HG03103 (cell line): ENCODE data around the gene SHROOM2.
"Not testable (repeated sequence)": the region's sequence is repeated elsewhere in the genome, so short reads cannot be mapped to it uniquely, and the experiment has no call there.

Experiments
- ATAC-seq: cut with Tn5 transposase; IDR thresholded peaks from one replicate; pipeline ENCODE4 v1.9.1; 2021; ENCODE audit warnings: low read depth; ENCODE audit not compliant: unreplicated experiment

The SHROOM2 gene, protein sequence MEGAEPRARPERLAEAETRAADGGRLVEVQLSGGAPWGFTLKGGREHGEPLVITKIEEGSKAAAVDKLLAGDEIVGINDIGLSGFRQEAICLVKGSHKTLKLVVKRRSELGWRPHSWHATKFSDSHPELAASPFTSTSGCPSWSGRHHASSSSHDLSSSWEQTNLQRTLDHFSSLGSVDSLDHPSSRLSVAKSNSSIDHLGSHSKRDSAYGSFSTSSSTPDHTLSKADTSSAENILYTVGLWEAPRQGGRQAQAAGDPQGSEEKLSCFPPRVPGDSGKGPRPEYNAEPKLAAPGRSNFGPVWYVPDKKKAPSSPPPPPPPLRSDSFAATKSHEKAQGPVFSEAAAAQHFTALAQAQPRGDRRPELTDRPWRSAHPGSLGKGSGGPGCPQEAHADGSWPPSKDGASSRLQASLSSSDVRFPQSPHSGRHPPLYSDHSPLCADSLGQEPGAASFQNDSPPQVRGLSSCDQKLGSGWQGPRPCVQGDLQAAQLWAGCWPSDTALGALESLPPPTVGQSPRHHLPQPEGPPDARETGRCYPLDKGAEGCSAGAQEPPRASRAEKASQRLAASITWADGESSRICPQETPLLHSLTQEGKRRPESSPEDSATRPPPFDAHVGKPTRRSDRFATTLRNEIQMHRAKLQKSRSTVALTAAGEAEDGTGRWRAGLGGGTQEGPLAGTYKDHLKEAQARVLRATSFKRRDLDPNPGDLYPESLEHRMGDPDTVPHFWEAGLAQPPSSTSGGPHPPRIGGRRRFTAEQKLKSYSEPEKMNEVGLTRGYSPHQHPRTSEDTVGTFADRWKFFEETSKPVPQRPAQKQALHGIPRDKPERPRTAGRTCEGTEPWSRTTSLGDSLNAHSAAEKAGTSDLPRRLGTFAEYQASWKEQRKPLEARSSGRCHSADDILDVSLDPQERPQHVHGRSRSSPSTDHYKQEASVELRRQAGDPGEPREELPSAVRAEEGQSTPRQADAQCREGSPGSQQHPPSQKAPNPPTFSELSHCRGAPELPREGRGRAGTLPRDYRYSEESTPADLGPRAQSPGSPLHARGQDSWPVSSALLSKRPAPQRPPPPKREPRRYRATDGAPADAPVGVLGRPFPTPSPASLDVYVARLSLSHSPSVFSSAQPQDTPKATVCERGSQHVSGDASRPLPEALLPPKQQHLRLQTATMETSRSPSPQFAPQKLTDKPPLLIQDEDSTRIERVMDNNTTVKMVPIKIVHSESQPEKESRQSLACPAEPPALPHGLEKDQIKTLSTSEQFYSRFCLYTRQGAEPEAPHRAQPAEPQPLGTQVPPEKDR (N-terminal part only)

DNA sequence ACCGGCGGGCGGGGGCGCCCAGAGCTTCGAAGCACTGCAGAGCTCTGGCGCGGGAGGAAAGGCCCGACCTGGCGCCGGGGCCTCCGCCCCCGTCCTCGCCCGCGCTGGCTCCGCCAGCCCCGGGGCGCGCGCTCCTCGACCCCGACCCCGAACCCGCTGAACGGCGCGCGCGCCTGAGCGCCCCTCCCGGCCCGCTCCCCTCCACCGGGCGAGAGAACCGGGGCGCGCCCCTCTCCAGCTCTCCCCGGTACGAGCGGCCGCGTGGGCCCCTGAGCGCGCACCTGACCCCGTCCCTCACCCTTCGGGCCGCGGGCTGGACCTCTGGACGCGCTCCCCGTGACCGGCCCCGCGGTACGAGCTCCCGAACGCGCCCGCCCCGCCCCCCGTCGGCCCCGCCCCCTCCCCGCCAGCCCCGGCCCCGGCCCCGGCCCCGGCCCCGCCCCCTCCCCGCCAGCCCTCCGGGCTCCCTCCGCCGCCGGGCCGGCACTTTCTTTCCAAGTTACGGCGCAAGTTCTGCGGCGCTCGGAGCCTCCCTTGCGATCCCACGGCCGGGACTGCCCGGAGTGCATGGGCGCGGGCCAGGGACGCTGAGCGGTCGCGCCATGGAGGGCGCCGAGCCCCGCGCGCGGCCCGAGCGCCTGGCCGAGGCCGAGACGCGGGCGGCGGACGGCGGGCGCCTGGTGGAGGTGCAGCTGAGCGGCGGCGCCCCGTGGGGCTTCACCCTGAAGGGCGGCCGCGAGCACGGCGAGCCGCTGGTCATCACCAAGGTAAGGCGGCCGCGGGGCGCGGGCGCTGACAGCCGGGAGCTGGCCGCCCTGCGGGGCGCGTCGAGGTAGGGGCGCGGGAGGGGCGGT, at the start of gene SHROOM2:
SHROOM2 (plus strand) TSS at position 486 of the 854 bp plus-strand sequence; CDS start at position 603, 117 bp downstream.
- no peak for ATAC-seq

DNA sequence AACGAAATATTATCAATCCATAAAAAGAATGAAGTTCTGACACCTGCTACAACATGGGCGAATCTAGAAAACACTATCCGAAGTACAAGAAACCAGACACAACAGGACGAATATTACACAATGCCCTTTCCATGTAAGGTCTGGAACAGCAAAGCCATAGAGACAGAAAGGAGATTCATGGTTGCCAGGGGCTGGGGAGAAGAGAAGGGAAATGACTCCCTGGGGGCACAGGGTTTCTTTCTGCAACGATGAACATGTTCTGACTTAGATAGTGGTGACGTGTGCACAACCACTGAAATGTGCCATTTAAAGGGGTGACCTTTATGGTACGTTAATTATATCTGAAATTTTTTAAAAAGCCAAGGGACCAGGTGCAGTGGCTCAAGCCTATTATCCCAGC, 48.9 kb upstream of the SHROOM2 start:
- ATAC-seq = no peak

DNA sequence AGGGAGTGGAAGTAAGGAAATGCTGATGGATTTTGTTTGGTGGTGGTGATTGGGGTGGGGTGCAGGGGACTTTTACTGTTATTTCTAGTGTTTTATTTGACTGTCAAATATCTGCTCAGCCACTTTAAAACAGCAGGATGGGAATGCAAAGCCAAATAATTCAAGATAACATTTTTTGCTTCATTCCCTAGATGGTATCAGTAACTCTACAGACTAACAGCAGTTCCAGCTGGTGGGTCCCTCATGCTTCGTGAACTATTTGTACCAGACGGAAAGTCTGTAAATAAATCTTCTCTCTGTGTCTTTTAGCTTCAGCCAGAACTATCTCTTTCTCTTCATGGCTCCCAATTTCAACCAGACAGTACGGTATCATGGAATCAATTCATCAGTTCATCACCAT, 48.1 kb upstream of the SHROOM2 start:
- no peak for ATAC-seq

DNA sequence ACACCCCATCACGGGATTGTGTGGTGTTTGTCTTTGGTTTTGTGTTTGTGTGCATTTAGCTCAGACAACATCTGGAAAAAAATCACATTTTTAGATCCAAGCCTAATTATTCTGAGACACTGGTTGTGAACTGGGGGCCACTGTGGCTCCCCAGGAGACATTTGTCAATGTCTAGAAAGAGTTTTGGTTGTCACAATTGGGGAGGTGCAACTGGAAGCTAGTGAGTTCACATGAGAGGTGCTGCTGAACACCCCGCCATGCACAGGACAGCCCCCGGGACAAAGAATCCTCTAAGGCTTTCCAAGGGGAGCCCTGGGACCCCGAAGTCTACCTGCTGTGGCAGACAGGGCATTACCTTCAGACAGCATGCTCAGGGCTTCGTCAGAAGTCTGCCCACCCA, 47.1 kb upstream of the SHROOM2 start:
- ATAC-seq = no peak

DNA sequence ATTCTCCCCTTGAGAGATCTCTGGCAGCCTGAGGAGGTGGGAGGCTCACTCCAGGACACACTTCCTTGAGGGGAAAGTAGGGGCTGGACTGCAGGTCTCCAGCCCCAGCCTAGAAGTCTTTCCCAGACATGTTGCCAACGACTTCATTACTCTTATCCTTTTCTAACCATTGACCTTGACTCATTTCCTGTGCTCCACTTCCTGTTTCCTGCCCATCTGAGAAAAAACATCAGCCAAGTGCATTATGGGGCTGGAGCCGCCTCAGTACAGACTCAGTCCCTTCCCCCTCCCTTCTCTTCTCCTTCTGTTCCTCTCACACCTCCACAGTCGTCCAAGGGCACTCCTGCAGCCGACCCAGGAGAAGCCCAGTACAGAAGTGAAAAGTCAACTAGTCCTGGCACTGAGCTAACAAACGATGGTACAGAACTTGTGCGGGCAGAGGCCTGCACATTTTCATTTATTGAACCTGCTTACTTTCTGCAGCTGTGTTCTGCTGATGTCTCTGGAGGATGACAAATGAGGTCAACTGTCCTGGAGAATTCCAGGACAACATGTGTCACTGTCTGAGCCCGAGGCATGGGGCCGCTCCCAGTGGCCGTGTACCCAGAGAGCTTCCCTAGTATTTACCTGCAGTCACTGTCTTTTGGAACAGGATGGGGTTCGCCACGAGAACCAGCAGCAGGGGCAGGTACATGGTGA, 40.7 kb upstream of the SHROOM2 start:
- no peak for ATAC-seq

DNA sequence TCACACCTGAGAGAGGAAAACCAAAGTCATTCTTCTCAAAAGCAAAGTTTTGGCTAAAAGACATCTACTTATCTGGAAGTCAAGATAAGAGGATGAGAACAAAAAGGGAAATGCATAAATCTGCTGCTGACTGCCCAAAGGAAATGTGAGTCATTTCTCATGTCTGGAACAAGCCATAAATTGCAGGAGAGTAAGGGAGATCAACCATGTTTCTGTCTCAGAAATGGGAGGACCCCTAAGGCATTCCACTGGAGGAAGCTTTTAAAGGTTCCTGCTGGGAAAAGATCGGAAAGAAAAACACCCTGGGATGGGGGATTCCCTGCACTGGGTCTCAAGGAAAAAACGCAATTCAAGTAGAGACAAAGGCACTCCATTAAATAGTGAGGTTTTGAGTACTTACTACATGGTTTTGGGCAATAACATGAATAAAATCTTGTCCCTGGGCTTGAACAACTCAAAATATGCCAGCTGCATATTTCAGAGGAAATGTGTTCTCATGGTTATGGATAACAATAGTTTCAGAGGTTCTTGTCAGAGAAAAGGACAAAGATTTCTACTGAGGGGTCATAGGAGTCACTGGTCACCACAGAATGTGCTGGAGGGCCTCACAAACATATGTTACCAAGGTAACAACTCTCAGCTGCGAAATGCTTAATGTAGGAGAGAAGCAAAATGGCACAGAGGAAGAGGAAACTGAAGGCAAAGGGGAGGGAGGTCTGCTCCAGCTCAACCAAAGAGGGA, 39.9 kb upstream of the SHROOM2 start:
- ATAC-seq = no peak

DNA sequence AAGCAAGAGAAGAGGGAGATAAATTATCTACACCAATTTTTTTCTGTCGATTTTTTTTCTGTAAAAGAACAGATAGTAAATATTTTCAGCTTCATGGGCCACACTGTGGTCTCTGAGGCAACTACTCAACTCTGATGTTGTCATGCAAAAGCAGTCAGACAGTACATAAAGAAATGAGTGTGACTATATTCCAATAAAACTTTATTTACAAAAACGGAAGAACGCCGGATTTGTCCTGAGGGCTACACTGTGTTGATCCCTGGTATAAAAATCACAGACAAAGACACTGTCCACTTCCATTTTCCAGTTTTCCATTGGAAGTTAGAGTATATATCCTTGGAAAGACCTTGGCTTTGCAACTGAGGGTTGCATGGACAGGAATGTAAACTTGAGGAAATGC, 38.6 kb upstream of the SHROOM2 start:
- no peak for ATAC-seq

DNA sequence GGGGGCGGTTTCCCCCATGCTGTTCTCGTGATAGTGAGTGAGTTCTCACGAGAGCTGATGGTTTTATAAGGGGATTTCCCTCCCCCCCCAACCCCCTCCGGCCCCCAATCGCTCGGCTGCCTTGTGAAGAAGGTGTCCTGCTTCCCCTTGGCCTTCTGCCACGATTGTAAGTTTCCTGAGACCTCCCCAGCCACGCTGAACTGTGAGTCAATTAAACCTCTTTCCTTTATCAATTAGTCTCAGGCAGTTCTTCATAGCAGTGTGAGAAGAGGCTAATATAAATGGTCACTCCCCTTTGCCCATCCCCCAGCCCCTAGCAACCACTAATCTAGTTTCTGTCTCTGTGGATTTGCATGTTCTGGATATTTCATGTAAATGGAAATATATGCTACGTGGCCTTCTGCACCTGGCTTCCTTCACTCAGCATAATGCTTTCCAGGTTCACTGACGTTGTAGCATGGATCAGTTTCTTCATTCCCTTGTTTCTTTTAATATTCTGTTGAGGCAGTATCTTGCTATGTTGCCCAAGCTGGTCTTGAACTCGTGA, 37.0 kb upstream of the SHROOM2 start:
- no peak for ATAC-seq

DNA sequence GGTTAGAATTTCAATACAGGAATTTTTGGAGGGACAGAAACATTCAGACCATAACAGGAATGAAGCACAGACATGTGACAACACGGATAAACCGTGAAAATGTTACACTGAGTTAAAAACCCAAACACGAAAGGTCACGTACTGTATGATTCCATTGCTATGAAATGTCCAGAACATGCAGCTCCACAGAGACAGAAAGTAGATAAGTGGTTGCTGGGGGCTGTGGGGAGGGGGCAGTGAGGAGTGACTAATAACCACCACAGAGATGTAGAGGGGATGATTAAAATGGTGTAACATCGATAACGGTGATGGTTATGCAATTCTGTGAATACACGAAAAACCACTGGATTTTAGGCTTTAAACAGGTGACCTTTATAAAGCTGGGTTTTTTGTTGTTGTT, 28.9 kb upstream of the SHROOM2 start:
- ATAC-seq = no peak

DNA sequence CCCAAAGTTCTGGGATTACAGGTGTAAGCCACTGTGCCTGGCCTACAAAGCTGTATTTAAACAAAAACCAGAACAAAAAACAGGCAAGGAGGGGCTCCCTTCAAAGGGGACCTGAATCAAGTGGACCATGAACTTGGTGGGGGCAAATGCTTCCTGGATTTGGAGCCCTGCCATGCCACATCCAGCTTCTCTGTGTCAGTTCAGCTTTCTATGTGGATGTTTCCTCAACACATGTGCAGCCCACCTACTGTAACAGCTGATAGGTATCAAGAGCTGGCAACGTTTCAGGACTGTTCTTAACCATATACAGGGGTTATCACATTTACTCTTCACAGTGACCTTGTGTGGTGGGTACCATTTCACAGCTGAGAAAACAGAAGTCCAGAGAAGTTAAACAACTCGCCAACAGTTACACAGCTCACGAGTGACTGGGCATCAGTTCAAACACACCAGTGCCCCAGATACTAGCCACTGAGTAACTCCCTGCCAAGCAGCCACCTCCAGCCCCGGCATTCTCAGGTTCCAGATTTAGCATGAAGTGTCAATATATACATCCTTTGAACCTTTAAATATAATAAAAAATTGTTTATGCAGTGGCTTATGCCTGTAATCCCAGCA, 28.1 kb upstream of the SHROOM2 start:
- ATAC-seq = no peak

DNA sequence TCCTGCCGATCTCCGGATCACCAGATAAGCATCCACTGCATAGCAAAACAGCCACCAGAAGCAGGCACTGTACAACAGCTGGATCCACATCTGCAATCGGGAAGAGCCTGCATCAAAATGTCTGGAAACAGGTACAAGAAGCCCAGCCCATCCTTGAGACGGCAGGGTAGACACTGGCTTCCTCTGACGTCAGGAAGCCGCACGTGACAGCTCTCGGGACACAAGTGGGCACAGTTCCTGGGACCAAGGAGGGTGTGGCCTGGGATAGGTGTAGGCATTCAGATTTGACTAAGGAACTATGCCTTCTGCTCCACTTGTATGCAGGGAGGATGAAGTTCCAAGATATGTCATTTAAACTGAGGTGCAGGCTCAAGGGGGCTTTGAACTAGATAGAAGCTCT, 26.9 kb upstream of the SHROOM2 start:
- no peak for ATAC-seq

DNA sequence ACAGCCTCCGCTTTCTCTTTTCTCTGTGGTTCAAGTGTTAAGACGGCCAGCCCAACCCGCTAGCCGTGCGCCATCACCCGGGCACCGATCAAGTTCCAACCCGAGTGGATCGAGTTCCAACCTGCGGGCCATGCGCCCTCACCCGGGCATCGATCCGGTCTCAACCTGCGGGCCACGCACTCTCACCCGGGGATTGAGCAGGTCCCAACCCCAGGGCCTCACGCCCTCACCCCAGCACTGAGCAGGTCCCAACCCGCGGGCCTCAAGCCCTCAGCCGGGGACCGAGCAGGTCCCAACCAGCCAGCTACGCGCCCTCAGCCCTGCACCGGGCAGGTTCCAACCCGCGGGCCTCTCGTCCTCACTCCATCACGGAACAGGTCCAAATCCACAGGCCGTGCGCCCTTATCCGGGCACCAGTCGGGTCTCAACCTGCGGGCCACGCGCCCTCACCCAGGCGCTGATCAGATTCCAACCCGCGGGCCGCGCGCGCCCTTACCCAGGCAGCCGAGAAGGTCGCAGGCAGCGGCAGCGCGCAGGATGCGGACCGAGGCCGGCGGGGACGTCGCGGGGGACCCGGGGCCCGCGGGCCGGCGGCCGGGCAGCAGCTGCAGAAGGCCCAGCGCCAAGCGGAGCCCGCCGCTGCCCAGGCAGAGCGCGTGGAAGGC, 21.0 kb upstream of the SHROOM2 start:
- no peak for ATAC-seq

DNA sequence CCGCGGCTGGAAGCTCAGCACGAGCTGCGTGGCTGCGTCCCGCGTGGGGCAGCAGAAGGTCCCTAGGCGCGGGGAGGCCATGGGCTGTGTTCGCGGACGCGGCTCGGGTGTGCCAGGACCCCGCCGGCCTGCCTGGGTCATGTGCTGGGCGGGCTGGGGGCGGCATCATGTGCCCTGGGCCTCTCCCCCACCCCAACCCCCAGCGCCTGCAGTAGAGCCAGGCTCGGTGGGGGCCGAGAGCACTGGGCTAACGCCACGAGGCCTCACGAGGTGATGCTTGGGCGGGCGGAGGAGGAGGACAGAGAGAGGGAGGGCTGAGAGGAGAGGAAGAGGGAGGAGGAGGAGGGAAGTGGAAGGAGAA, 20.5 kb upstream of the SHROOM2 start, which contains the start of gene GPR143:
GPR143 (minus strand) TSS at position 111 of the 361 bp plus-strand sequence; CDS start at position 81, 30 bp downstream.
- no peak for ATAC-seq

DNA sequence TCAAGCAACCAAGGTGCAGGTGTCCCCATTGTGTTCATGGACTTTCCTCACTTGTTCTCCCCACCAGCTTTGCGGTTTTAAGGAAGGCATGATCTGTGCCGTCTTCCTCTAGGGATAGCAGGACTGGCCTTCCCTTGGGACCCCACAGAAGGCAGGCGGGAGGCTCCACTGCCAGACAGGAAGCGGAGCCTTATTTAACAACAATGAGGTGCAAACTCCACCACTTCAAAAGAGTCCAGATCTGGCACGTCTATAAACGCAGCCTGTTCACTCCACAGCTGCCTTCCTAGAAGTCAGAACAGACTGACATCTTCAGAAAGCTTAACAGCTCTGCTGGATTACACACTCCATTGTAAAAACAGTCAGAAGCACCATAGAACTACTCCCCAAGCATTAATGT, 18.9 kb upstream of the SHROOM2 start:
- ATAC-seq = no peak

DNA sequence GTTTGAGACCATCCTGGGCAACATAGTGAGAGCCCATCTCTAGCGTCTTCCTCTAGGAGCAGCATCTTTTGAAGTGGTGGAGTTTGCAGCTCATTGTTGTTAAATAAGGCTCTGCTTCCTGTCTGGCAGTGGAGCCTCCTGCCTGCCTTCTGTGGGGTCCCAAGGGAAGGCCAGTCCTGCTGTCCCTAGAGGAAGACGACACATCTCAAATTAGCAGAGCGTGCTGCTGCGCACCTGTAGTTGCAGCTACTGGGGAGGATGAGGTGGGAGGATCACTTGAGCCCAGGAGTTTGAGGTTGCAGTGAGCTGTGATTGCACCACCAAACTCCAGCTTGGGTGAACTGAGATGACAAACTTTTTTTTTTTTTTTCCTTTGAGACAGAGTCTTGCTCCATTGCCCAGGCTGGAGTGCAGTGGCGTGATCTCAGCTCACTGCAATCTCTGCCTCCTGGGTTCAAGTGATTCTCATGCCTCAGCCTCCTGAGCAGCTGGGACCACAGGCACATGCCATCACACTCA, 17.8 kb upstream of the SHROOM2 start:
- ATAC-seq = not testable (repeated sequence)

DNA sequence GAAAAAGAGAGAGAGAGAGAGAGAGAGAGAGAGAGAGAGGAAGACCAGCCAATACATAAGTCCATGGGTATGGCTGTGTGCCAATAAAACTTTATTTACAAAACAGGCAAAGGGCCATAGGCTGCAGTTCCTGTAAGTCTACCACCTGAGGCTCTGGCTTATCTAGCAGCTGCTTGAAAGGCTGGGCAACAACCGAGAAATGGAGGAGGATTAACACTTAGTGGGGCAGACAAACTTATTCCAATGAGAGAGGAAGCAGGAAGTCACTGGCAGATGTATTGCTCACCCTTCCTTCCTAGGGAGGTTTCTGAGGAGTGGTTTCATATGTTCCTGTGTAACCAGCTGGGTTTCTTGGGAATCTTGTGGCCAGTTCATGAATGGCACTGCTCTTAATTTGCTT, 15.9 kb upstream of the SHROOM2 start:
- ATAC-seq = no peak

DNA sequence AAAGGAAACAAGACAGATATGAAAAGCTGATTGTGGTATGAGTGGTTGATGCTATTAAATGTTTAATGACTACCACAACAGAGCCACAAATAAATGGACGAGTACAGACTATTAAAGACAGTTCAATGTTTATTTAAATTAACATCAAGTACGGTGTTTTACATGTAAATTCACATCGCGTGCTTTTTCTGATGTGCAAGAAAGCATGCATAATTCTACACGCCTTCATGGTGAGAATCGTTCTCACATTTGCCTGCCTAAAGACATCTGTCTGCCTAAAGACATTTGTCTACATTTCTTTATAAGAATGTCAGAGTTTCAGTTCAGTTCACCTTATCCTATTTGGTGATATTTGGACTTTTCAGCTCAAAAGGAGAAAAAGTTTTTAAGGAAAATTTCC, 13.3 kb upstream of the SHROOM2 start:
- ATAC-seq = no peak
